Measurements from ENCODE around the gene VANGL2.

- TF ChIP-seq ZFP3 (CRISPR knock-in tag; IDR thresholded peaks at IDR 0.05) (no peak), RARB (CRISPR knock-in tag; IDR thresholded peaks at IDR 0.05) (no peak), TSHZ2 (CRISPR knock-in tag; IDR thresholded peaks at IDR 0.05) (no peak), GLIS3 (CRISPR knock-in tag; IDR thresholded peaks at IDR 0.05) (no peak), ZFP30 (CRISPR knock-in tag; IDR thresholded peaks at IDR 0.05) (no peak)
These were observed 47.1 kb upstream of the VANGL2 start for GRCh38 chr1:160353223-160353622.

All from SK-N-SH treated with all-trans-retinoic acid at 6 μM for 48 hours (cell line).